ENCODE measurements around the gene AKAP12. TPM values are rescaled to one million over a fixed set of nuclear protein-coding genes. Genes with fewer than 3 reads are reported as not detected.

AKAP12 gene
- total and polyA plus RNA-seq, 12 donors, result 5.7 to 43.3 (median 12.2) TPM

DNA sequence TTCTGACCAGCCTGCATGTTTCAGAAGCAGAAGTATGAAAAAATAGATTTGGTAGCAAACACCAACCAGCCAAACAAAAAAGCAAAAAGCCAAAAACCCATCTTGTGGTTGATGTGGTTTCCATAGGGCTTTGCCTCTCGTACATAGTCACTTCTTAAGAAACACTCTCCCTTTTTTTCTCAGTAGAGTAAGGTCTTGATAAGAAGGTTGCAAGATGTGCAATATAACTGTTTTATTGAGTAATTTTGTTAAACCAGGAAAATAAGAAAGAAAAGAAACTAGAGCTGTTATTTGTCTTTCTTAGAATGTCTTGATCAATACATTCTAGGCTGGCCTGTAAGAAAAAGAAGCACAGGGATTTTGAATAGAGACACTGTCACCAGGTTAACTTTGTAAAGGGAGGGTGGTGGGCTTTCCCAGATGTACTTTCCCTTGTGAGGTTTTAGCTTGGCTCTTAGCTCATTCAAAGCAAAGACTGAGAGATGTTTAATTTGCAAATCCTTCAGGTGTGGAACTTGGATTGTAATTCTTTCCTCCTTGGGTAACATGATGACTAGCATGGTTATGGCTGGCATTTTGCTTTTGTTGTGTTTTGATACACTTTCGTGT is 49.7 kb downstream of the AKAP12 start:
- TF ChIP-seq, protein P1, sequence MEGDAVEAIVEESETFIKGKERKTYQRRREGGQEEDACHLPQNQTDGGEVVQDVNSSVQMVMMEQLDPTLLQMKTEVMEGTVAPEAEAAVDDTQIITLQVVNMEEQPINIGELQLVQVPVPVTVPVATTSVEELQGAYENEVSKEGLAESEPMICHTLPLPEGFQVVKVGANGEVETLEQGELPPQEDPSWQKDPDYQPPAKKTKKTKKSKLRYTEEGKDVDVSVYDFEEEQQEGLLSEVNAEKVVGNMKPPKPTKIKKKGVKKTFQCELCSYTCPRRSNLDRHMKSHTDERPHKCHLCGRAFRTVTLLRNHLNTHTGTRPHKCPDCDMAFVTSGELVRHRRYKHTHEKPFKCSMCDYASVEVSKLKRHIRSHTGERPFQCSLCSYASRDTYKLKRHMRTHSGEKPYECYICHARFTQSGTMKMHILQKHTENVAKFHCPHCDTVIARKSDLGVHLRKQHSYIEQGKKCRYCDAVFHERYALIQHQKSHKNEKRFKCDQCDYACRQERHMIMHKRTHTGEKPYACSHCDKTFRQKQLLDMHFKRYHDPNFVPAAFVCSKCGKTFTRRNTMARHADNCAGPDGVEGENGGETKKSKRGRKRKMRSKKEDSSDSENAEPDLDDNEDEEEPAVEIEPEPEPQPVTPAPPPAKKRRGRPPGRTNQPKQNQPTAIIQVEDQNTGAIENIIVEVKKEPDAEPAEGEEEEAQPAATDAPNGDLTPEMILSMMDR (IDR thresholded peaks at IDR 0.05), result no peak
- Histone ChIP-seq H3K27ac (no peak overlapping the region), H3K4me3 (no peak overlapping the region), H3K9me3 (no peaks in the 10 kb centered on the region), H3K27me3 (peaks cover 0 to 3% (median 0%) of the 10 kb centered on the region in 7 donors), H3K4me1 (peaks cover 0 to 44% (median 25%) of the 10 kb centered on the region in 9 donors), H3K36me3 (no peaks in the 10 kb centered on the region)
- intact Hi-C loops (cut with DNase I), result no loop called here
- ATAC-seq, result no peak
- WGBS, 2 donors, result 86 to 88% methylated on average over 2 of the region's 2 CpGs
- DNase-seq, result no peak

GRCh38 chr6:151290877-151291721 is 51.3 kb downstream of the AKAP12 start:
- no peaks in the 10 kb centered on the region for H3K9me3 ChIP-seq

DNA sequence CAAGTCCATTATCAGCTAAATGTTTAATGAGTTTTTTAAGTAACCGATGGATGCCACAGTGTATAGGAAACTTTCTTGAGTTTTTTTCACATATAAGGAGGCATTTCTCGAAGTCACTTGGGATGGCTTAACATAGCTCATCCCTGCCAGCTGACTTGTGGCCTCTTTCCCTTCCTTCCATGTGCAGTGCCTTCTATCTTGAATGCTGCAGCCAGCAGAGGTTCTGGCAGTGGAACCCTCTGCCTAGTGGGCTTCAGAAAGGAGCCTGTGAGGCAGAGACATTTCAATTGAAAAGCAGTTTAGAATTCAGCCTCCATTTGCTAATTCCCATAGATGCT is 51.9 kb downstream of the AKAP12 start:
- Histone ChIP-seq H3K4me1 (peaks cover 0 to 22% (median 7%) of the 10 kb centered on the region in 9 donors), H3K27me3 (peaks cover 0 to 3% (median 0%) of the 10 kb centered on the region in 7 donors), H3K4me3 (no peak overlapping the region), H3K9me3 (no peaks in the 10 kb centered on the region), H3K36me3 (no peaks in the 10 kb centered on the region), H3K27ac (peak overlapping the region in 5 of 10 donors; percentile 31 to 49 (median 43))
- WGBS, 2 donors, result 51 to 57% methylated on average over 2 of the region's 2 CpGs
- ATAC-seq, result peak in 6 of 8 donors; percentile 14 to 43 (median 36)
- intact Hi-C loops (cut with DNase I), result no loop called here
- TF ChIP-seq, protein P1 (IDR thresholded peaks at IDR 0.05), result no peak
- DNase-seq, result no peak

More at GRCh38 chr6:151290877-151291721, 51.3 kb downstream of the AKAP12 start:
- Histone ChIP-seq H3K4me3 (no peak overlapping the region), H3K27ac (peak overlapping the region in 5 of 10 donors; percentile 2 to 49 (median 43)), H3K4me1 (peaks cover 0 to 28% (median 12%) of the 10 kb centered on the region in 9 donors), H3K36me3 (no peaks in the 10 kb centered on the region), H3K27me3 (peaks cover 0 to 3% (median 0%) of the 10 kb centered on the region in 7 donors)
- 53% methylated on average over 11 of the region's 11 CpGs for WGBS, 2 donors
- peak in 7 of 8 donors; percentile 61 to 90 (median 85) for ATAC-seq
- DNase-seq, result peak; percentile 31 to 34
- TF ChIP-seq, protein P1 (IDR thresholded peaks at IDR 0.05), result no peak
- intact Hi-C loops (cut with DNase I), result no loop called here

DNA sequence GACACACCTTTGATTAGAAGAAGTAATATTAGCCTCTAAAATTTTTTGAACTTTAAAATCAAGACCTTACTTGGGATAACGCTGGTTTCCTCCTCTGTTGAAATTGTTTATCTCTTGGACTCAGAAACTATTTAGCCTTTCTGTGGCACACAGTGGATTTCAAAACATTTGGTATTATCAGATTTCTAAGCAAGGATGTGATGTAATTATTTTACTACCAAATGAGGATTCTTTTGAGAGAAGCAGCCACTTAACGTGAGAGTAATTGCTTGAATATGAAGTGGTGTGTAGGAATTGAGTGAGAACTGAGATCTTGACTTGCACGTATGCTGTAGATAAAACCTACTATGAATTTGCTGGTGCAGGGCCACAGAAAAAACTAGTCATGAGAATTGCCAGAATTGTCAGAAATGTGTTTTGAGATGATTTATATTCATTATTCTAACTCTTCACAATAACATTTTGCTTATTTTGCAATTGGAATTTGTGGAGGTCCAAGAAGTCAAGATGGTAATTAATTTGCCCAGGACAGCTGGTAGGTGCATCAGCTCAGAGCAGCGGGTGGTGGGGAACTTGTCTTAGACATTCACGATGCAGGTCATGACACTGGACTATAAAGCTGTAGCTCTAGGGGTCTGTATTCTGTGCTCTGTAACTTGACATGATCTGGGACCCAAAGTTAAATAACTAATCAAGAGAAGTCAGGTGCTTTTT is 53.4 kb downstream of the AKAP12 start:
- Histone ChIP-seq H3K27ac (no peak overlapping the region), H3K4me3 (no peak overlapping the region), H3K36me3 (no peaks in the 10 kb centered on the region), H3K4me1 (peaks cover 0 to 22% (median 7%) of the 10 kb centered on the region in 9 donors), H3K27me3 (peaks cover 0 to 3% (median 0%) of the 10 kb centered on the region in 7 donors), H3K9me3 (no peaks in the 10 kb centered on the region)
- intact Hi-C loops (cut with DNase I), result no loop called here
- WGBS, 2 donors, result 79% methylated on average over 5 of the region's 5 CpGs
- TF ChIP-seq, protein P1 (IDR thresholded peaks at IDR 0.05), result no peak
- ATAC-seq (no peak), DNase-seq (no peak)

Data from heart right ventricle (tissue), 16 donors.